ENCODE measurements around the gene LYST.
"Not testable (repeated sequence)": the region's sequence is repeated elsewhere in the genome, so short reads cannot be mapped to it uniquely, and the experiment has no call there.

Gene LYST

DNA sequence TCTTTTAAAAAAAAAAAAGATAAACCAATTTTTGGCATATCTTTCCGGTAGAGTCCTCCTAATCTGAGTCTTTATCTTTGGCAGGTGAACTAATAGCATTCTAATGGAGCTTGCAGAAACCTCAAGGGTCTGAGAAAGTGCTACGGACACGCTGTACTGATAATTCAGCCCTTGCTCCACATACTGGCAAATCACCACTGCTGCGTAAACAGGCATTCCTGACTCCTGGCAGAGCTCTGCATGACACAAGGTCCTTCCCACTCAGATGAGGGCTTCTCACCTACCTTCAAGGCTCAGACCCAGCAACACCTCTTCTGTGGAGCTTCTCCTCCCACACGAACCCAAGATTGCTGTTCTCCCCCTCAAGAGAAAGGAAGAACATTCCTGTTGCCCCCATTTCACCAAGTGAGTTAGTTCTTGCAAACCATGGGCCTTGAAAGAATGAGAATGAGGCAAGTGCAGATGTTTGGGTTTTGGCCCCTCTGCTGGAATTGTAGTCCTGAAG lies 48.0 kb downstream of the LYST start:
- no peak for DNase-seq

DNA sequence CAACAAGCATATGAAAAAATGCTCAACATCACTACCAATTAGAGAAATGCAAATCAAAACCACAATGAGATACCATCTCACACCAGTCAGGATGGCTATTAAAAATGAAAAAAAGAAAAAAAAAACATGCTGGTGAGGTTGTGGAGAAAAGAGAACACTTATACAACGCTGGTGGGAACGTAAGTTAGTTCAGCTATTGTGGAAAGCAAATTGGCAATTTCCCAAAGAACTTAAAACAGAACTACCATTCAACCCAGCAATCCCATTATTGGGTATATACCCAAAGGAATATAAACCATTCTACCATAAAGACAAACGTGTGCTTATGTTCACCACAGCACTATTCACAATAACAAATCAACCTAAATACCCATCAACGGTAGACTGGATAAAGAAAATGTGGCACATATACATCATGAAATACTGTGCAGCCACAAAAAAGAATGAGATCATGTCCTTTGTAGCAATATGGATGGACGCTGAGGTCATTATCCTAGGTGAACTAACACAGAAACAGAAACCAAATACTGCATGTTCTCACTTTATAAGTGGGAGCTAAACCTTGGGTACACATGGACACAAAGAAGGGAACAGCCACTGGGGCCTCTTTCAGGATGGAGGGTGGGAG lies 49.5 kb downstream of the LYST start:
- no peak for DNase-seq

DNA sequence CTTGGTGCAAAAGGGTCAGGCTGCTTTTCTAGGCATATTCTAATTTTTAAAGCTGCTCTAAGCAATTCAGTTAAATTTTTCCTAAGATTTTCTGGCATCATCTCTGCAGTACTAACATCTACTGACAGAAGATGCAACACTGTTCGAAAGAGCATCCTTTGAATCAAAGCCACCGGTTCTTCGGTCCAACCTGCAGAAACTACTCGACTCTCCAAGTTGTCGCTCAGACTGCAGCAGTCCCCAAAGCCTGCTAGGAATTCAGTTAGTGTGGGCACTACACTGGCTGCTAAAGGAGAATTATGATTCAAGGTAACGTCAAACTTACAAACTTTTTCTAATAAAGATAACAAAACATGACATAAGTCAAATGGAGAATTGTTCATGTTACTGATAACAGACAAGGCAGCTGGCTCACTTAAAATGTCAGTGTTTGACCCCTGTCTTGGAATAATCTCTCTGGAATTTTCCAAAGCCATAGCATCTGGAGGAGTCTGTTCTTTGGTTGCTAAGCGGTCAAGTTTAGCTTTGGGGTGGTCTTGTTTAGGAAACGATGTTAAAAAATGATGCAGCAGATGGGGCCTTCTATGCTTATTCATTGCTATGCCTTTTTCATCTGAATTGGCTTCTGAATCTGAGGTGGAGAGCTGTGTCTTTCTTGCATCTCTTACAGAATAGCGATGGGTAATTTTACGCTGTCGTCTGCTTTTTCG lies 56.9 kb downstream of the LYST start:
- DNase-seq: no peak

DNA sequence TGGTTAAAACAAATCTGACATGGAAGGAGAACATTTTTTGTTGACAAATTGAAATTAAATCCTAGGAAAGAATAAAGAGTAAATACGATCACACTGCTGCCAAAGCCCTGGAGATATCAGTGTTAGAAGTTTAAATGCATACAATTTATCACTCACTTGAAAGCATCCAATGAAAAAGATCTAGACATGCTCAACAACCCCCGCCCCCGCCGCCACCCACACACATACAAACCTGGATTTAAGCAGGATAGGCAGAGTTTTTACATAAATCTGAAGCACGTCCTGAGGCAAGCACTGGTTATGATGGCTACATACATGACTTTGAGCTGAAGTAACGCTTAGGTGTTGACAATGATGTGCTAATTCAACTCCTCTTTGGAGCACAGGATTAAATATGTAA lies 58.5 kb downstream of the LYST start:
- no peak for DNase-seq

DNA sequence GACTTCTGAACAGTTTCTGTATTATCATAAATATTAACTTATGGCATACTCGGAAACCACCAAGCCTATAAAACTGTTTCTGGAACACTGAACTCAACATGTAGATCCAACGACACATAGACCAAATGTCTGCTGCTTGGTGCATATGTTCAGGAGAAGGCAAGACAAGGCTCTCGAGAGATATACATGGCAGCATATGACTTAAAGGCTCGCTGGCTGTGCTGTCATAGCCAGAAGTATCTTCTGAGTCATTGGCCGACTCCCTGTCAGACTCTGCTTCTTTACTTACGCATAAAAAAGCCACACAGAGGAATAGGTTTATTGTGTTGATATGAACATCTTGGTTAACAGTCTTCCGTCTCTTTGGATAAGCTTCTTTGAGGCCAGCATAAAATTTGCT lies 60.6 kb downstream of the LYST start:
- no peak for DNase-seq

DNA sequence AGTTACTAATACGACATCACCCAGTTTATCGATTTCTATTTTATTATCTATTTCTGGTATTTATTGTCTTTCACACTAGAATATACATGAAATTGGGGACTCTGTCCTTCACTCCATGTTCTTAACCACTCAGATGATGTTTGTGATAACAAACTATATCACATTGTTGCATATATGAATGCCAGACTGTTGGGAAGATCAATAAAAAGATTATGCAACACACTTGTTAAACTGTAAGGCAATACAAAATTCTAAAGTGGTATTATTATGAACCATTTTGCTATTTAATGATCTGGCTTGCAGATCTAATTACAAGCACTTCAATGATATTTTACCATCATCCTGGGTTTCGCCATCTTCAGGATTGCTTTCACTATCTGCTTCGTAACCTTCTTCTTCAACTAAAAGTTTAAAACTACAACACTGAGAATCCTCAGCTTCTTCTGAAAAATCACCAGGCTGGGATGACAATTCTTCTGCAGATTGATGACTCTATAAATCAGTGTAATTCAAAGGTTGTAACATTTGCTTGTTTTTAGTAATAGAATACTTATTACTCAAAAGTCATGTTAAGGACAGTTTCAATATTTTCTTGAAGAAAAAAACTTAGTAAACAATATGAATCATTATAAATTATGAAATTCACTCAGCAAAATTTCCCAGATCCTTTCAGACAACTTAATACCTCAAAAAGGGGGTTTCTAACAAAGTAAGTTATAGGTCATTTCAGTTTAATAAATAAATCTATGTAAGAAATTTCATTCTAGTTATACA lies 63.9 kb downstream of the LYST start:
- DNase-seq: no peak

DNA sequence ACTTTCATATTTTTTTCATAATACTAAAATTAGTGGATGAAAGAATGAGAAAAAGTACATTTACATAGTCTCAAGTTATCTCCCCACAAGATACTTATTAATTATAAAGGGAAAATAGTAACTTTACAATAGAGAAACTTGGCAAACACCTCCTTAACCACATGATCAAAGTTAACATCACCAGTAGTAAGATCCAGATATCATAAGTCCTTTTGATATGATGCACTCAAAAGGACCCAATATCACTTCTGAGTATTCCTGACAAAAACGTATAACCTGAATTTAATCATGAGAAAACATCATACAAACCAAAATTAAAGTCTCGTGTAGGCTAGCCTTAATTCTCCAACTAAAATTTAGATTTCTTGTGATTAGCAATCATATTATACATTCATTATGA lies 67.4 kb downstream of the LYST start:
- DNase-seq: no peak

DNA sequence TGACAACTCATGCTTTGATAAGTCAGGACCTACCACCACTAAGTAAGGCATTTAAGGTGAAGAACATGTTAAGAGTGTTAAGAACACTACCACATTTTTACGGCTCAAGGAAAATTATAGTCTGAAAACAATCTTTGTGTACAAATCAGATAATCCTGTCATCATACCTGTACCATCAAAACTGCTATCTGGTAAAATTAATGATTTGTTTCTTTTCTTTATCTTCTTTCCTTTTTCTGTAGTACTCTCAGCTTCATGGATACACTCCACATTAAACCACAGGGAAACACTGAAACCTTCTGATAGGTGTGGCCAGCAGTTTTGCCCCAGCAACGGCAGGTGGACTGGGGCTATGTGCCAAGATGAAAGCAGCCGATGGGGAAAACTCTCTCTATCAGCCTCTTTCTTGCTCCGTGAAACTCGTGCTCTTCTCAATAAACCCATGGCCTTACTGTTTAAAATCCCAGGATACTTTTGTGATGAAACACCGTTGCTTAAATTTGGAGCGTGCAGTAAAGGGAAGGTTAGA lies 75.1 kb downstream of the LYST start:
- no peak for DNase-seq

DNA sequence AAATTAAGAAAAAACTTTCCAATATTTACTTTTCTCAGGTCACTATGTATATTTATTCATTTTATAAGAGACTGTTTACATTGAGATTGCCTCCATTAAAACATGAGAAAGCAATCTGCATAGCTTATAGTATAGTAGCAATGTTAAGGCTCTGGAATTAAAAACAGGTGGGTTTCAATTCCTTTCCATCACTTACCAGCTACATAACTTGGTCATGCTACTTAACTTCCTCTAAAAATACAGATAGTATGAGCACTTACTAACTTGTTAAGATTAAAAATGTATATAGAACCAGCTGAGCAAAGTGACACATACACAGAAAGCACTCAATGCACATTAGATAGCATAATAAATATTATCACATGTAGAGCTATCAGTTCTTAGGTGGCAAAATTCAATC lies 76.6 kb downstream of the LYST start:
- DNase-seq: no peak

DNA sequence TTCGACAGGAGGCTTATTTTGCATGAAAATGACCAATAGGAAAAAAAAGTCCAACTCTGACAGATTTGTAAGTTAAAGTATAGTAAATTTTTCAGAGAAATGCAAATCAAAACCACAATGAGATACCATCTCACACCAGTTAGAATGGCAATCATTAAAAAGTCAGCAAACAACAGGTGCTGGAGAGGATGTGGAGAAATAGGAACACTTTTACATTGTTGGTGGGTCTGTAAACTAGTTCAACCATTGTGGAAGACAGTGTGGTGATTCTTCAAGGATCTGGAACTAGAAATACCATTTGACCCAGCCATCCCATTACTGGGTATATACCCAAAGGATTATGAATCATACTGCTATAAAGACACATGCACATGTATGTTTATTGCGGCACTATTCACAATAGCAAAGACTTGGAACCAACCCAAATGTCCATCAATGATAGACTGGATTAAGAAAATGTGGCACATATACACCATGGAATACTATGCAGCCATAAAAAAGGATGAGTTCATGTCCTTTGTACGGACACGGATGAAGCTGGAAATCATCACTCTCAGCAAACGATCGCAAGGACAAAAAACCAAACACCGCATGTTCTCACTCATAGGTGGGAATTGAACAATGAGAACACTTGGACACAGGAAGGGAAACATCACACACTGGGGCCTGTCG lies 80.3 kb downstream of the LYST start:
- DNase-seq: not testable (repeated sequence)

DNA sequence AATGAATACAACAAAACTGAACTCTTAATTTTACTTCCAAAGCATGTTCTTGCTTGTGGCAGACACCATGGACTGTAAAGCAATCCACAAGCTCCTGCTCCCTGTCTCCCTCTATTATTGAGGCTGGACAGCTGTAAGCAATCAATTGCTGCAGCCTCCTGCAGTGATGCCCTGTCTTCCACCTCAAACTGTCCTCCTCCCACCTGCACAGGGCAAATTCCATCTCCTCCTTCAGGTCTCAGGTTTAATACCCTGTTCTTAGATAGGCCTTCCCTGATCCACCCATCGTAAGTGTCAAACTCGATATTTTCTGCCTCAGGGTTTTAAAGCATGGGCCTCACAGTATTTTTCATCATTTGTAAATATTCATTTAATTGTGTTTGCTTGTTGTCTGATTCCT lies 81.8 kb downstream of the LYST start:
- no peak for DNase-seq

DNA sequence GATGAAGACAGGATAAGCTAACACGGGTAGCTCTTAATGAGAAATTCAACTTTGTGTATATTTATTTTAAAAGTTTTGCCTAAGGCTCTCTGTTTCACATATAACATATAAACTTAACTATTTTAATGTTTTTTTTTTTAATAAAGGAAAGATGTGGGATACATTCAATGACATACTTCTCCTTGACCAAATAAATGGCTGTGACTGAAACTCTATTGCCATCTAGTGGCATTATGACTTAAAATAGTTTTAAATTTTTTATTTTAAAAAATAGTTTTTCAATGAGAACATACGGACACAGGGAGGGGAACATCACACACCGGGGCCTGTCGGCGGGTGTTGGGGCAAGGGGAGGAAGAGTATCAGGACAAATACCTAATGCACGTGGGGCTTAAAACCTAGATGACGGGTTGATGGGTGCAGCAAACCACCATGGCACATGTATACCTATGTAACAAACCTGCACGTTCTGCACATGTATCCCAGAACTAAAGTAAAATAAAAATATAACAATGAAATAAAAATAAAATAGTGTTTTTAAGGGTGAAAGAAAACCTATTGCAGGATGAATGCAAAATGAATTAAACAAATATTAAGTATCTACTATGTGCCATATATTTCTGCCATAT lies 83.4 kb downstream of the LYST start:
- peak in 1 of 5 donors; percentile 22 for DNase-seq

DNA sequence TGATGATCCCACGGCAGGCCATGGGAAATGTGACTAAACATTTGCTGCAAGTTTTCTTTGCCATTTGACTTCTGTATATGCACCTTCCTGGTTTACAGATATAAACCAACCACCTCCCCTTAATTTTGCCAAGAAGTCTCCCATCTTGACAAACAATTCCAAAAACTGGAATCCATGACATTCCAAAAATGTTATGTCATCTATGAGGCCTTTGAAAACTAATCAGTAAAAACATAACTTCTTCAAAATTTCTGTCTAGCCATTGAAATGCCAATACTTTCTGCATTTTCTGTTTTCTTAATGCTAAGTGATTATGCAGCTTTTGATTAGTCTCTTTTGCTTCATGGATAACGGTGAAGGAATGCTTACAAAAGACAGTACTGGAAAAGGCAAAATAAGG lies 84.1 kb downstream of the LYST start:
- DNase-seq: no peak

DNA sequence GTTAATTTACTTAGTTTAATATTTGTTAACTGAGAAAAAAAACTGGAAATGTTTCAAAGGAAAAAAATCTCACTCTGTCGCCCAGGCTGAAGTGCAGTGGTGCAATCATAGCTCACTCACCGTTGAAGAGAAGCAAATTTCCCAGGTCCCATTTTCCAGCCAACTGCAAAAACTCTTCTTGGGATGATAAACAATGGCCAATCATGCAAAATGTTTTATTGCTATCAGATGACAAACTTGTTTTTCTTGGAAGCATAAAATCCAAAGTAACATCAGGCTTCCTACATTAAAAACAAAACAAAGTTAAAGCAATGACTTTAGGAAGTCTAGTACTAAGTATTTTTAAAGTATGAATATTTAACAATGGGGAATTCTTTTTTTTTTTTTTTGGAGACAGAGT lies 84.9 kb downstream of the LYST start:
- no peak for DNase-seq

DNA sequence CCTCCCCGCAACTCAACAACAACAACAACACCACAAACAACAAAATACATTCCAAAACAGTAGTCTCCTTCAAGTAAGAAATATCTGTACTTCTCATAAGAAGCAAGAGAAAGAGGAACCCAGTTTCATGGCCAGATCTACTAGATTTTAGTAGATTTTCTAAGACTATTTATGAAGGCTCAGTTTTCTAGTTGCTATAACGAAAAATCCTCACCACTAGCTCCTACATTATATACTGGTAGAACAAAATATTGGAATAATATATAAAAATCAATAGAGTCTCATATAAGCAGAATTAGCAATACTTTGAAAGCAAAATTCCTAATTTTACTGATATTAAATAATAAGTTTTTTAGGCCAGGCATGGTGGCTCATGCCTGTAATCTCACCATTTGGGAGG lies 86.9 kb downstream of the LYST start:
- no peak for DNase-seq

DNA sequence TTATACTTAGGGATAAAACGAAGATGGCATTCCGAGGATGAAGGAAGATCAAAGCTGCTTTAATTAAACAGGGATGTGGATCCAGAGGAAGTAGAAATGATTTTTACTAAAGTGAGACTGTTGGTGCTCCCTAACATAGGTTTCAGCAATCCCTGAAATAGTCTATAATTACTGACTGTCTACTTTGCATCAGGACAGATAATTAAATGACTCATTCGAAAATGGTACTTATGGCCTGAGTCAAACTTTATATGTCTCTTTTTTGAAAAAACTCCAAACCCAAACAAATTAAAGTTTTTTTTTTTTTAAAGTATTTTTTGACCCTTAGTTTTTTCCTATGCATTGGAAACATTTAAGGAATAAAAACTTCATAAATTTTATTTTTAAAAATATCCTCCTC lies 90.3 kb downstream of the LYST start:
- no peak for DNase-seq

DNA sequence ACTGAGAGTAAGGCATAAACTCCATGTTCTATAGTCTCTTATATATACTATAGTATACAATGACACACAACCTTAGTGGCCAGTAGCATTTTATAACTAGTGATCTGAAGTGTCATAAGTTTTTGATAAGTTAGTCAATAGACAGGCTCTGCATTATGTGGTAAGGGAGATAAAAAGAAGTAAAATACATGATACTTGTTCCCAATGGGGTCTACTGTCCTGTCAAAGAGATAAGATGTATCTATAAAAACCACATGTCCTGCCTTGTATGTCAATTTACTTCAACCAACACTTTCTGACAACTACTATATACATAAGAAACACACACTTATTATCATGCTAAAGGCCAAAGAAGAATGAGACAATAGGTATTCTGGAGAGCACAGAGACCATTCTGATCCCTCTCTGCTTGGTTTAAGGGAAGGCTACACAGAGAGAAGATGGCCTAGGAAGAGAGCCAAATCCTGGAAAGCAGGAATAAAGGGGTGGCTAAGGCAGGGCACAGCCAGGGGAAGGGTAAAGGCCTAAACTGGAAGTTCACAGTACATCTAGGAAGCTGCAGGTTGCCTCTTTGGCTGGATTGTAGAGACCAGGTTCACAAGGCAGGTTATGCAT lies 91.4 kb downstream of the LYST start:
- DNase-seq: no peak

DNA sequence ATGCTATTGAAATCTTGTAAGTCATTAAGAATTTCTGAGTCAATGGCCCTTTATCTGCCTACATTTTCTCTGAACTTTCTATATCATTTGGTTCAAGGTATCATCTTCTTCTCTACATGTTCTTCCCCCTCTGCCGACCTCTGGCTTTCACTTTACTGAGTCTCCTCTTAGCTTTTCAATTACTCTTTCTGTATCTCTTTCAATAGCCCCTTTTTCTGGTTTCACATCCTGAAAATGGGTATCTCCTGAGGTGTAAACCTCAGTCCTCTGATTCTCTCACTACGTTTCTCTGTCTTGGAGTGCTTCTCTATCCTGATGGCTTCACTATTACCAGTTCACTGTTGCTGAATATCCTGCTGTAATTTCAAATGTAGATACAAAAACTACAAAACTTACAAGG lies 98.9 kb downstream of the LYST start:
- peak in 1 of 5 donors; percentile 12 for DNase-seq

DNA sequence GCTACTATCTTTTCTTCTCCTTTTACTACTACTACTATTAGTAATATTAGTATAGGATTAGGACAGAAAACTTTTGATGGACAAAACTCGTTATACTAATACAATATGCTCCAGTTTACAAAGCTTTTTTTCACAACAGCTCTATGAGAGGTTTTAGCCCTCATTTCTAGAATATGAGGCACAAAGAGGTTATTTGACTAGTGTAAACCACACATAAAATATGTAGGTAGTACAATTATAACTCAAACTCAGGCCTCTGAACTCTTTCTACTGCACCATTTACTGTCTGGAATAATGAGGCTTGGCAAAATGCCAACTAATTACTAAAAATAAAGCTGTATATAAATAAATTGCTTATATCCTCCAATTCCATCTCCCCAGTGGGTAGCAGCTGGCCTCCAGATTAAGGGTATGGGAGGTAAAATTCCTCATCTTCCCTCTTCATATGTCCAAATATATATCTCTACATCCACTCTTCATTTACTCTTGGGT lies 99.9 kb downstream of the LYST start:
- DNase-seq: no peak

DNA sequence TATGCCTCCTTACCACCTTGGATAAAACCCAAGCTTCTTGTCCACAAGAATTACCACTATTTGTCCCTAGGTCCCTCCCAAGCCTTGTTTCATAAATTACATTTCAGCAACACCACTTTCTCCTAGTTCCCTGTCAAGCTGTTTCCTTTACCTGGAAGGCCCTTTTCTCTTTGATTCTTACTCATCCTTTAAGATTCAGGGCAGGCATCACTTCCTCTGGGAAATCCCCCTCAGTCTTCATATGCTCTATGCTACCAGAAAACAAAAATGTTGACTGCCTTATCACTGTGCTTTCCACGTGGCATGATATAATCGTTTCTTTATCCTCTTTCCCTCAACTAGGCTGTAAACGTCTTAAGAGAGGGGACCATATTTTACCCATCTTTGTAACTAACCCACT lies 102.7 kb downstream of the LYST start:
- DNase-seq: peak in 1 of 5 donors; percentile 47

DNA sequence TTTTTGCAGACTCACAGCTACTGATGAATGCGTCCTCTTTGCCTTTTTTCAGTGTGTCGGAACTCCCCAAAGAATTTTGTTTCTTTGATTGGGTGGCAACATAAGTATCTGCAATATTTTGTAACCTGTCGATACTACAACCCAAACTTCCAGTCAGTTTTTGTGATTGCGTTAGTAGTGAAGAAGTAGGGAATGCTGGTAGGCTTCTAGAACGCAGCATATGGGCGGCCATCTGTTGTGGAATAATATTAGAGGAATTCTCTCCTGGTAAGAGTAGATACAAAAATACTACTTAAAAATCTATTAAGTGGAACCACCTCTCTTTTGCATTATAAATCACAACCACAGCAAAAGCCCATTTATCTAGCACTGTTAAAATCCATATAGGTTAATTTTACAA lies 107.4 kb downstream of the LYST start:
- DNase-seq: no peak

DNA sequence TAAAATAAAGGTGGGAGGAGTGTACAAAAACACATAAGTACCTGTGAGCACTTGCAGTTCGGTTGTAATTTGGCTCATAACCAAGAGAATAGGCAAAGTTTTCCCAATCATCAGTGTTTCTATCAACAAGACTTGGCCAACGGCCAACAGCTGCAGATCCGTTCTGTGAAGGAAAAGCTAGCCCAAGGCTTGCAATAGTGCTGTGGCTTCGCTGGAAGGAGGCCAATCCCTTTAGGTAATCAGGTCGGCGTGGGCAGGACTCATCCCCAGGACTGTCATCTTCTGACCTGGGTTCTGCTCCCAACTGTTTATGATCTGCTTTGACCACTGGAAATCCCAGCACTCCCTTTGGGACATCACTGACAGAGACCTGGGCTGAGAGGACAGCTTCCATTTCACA lies 107.8 kb downstream of the LYST start:
- no peak for DNase-seq

All from T-helper 1 cell (primary cell).